ENCODE results near the gene NKIRAS2.

NKIRAS2 gene

DNA sequence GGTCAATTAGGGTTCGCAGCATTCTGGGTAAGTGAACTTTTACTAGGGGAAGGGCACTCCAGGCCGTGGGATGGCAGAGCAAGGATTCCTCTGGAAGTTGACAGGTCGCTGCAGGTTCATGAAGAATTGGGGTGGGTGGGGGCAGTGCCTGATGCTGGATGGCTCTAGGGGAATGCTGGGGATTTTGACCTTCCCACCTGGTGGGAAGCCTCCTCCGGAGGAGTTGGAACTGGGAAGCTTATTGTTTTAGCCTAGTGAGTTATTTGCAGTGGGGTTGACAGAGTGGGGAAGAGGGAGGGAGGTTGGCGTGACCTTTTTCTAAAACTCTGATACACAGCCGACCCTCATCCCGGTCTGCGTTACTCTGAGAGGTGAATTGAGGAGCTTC is 31.1 kb downstream of the NKIRAS2 start:
- no peak overlapping the region for H3K4me3 ChIP-seq (ENCODE audit: low read depth, low read length)
- TF ChIP-seq, protein P1, sequence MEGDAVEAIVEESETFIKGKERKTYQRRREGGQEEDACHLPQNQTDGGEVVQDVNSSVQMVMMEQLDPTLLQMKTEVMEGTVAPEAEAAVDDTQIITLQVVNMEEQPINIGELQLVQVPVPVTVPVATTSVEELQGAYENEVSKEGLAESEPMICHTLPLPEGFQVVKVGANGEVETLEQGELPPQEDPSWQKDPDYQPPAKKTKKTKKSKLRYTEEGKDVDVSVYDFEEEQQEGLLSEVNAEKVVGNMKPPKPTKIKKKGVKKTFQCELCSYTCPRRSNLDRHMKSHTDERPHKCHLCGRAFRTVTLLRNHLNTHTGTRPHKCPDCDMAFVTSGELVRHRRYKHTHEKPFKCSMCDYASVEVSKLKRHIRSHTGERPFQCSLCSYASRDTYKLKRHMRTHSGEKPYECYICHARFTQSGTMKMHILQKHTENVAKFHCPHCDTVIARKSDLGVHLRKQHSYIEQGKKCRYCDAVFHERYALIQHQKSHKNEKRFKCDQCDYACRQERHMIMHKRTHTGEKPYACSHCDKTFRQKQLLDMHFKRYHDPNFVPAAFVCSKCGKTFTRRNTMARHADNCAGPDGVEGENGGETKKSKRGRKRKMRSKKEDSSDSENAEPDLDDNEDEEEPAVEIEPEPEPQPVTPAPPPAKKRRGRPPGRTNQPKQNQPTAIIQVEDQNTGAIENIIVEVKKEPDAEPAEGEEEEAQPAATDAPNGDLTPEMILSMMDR (IDR thresholded peaks at IDR 0.05; ENCODE audit: borderline replicate concordance, insufficient read depth, low read depth, low read length) = no peak

DNA sequence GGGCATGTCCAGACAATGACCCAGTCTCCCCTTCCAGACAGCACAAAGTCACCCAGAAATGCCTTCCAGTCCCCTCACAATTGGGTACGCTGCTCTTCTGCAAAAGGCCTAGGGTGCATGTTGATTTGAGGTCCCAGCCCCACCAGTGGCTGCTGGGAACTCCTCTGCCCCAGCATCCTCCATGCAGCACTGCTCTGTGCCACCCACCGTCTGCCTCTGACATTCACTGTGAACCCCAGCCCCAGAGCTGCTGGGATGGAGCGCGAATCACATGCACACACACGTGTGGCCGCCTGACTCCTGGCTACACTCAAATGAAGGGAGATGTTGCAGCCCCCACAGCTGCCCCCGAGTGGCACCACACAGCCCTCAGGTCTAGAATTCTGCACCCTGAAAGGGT is 31.8 kb downstream of the NKIRAS2 start:
- TF ChIP-seq, protein P1 (IDR thresholded peaks at IDR 0.05; ENCODE audit: borderline replicate concordance, insufficient read depth, low read depth, low read length) = no peak
- no peak overlapping the region for H3K4me3 ChIP-seq (ENCODE audit: low read depth, low read length)

DNA sequence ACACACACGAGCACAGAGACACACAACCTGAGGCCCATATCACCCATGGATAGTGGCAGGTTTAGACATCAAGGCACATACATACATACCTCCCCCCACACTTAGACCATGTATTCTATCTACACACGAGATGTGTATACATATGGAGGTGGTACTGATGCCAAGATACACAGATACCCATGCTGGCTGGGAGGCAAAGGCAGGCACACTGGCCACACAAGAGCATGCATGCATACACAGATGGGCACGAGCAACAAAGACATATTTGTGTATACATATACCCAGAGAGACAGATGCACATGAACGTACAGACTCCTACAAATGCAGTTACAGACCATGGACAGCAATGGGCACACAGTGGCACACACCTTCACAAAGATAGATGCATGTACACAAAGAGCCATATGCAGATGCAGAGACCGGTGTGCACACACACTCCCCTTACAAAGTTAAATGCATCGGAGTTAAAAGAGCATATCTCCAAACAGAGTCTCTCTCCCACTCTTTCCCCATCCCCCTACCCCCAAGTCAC is 32.5 kb downstream of the NKIRAS2 start:
- no peak overlapping the region for H3K4me3 ChIP-seq (ENCODE audit: low read depth, low read length)

DNA sequence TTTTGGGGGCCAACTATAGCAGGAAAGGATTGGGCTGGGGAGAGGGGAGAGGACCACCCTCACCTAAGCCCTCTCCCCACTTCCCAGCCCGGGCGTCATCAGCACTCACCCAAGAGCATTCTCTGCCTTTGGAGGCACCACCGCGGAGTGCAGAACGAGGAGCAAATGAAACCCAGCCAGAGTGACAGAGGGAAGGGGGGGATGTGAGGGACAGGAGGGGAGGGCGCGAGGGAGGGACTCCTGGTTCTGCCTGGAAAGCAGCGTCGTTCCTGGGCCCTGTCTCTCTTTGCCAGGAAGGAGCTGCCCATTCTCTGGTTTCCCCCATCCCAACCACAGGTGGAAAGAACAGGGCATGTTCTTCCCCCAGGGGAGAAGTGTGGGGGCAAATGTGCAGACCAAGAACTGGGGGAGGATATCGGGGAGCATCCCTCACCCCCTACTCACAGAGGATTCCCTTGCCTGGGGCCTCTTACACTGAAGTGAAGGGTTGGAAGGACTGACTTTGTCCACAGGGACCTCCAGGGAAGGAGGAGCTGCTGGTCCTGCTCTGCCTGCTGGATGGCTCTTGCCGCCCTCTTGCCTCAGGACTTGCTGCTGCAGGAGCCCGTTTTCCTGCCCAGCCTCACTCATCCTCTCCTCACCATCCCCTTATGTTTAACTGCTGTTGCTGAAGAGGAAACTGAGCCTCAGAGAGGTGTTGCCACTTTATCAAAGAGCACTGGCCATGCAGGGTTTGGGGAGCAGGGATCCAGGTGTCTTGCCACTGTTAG is 34.0 kb downstream of the NKIRAS2 start:
- TF ChIP-seq, protein P1 (IDR thresholded peaks at IDR 0.05; ENCODE audit: borderline replicate concordance, insufficient read depth, low read depth, low read length) = no peak
- H3K4me3 ChIP-seq (ENCODE audit: low read depth, low read length) = no peak overlapping the region

More for the DNA sequence above, 32.5 kb downstream of the NKIRAS2 start:
- TF ChIP-seq, protein P1 (IDR thresholded peaks at IDR 0.05; ENCODE audit: borderline replicate concordance, insufficient read depth, low read depth, low read length) = no peak

DNA sequence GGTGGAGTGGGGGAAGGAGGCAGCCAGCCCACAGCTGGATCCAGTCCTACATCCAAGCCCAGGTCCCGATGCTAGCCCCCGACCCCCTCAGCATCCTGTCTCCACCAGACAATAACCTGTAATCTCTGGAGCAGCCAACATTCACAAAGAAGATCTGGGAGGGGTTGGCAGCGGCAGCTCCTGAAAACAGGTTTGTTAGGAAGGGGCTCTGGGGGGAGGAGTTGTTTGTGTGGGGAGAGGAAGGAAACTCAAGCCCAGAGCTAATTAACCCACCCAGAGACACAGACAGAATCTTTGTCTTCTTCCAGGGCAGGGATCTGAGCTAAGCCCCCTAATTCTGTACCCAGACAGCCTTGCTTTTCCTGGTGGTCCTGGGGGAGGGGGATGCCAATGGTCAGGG is 35.1 kb downstream of the NKIRAS2 start:
- H3K4me3 ChIP-seq (ENCODE audit: low read depth, low read length) = no peak overlapping the region
- TF ChIP-seq, protein P1 (IDR thresholded peaks at IDR 0.05; ENCODE audit: borderline replicate concordance, insufficient read depth, low read depth, low read length) = no peak

DNA sequence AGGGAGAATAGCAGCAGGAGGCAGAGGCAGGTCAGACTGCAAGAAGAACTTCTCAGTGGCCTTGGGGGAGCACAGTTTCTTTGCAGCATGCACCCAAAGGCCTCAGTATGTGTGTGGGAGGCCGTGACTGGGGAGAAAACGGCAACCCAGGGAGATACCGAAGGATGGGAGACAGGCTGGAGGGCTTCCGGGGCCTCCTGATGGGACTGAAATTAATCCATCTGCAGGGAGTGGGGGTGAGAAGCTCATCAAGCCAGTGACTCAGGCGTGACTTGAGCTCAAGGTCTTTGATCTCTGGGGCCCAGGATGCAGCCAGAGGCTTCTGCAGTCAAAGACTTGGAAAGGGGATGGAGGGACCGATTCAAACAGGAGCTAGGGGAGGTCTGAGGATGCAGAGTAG is 35.6 kb downstream of the NKIRAS2 start:
- H3K4me3 ChIP-seq (ENCODE audit: low read depth, low read length) = no peak overlapping the region
- TF ChIP-seq, protein P1 (IDR thresholded peaks at IDR 0.05; ENCODE audit: borderline replicate concordance, insufficient read depth, low read depth, low read length) = no peak

DNA sequence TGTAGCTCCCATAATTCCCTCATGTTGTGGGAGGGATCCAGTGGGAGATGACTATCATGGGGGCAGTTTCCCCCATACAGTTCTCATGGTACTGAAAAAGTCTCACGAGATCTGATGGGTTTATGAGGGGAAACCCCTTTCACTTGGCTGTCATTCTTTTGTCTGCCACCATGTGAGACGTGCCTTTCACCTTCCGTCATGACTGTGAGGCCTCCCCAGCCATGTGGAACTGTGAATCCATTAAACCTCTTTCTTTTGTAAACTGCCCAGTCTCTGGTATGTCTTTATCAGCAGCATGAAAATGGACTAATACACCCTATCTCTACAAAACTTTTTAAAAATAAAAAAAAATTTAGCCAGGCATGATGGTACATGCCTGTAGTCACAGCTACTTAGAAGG is 36.7 kb downstream of the NKIRAS2 start:
- H3K4me3 ChIP-seq (ENCODE audit: low read depth, low read length) = no peak overlapping the region
- TF ChIP-seq, protein P1 (IDR thresholded peaks at IDR 0.05; ENCODE audit: borderline replicate concordance, insufficient read depth, low read depth, low read length) = no peak

Measured in GM12875 (cell line).